PC-3 (cell line): Measurements from ENCODE around the gene DTNBP1.

Experiments
- CTCF ChIP-seq: fragments of 300-600 bp; sonication (generic); conservative IDR thresholded peaks from 2 replicates; pipeline ENCODE4 v1.5.1; 2017; ENCODE audit warnings: antibody characterized with exemption, low read depth, mild to moderate bottlenecking, low read length
- EZH2 ChIP-seq: fragments of 300-600 bp; sonication (generic); IDR thresholded peaks from one replicate; pipeline ENCODE4 v1.6.1; 2017; ENCODE audit warnings: antibody characterized with exemption, mild to moderate bottlenecking, low read length; ENCODE audit not compliant: unreplicated experiment
- EZH2phosphoT487 ChIP-seq: fragments of 300-600 bp; sonication (generic); IDR thresholded peaks from 2 replicates; pipeline ENCODE4 v1.6.1; 2018; ENCODE audit warnings: mild to moderate bottlenecking, antibody characterized with exemption, low read length, borderline replicate concordance

DNA sequence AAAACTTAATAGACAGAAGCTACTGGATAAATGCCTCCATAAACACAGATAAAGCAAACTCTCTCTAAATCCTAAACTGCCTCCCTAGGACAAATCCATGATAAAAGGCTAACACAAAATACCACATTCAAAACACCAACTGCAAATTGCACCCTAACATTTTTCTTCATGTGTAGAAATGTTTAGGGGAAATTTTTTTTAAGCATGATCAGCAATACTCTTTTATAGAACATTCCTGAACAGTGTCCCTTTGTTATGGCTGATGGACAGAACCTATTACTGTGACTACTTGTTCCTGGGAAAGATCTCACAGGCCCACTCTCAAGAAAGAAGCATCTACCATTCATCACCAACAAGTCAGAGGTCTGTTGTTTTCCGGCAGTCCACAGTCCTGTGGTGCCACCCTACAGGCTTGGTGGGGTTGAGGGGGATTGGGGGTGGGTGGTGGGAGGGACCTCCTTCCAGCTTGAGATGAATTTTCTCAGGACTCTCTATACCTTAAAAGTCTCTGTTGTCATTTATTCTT lies 64.5 kb downstream of the DTNBP1 start:
- no peak for TF ChIP-seq CTCF
- TF ChIP-seq EZH2: no peak
- no peak for TF ChIP-seq EZH2phosphoT487
